Naive thymus-derived CD4-positive, alpha-beta T cell (primary cell): ENCODE results near the gene TNS3. TPM values are rescaled to one million over a fixed set of nuclear protein-coding genes. Genes with fewer than 3 reads are reported as not detected.

Experiments used
- ATAC-seq: fragments of 150-1000 bp; cut with Tn5 transposase; 2 replicates; pipeline ENCODE4 v1.10.0; 2021; ENCODE audit warnings: mild to moderate bottlenecking, moderate library complexity
- CTCF ChIA-PET: fragments of 350-600 bp; sonication (Branson Sonifier 250); formaldehyde crosslinking; loops from one replicate; lab custom pipeline; 2021; ENCODE audit warnings: antibody characterized with exemption; lab: Charles Lee
- POLR2A ChIA-PET: fragments of 350-600 bp; sonication (Branson Sonifier 250); formaldehyde crosslinking; loops from one replicate; lab custom pipeline; 2021; ENCODE audit warnings: antibody characterized with exemption, inconsistent platforms; lab: Charles Lee
- DNase-seq, 9 donors: peaks; one replicate each; pipeline versions ENCODE4 v3.0.0 to v3.0.0-alpha.2; 2020 to 2022; ENCODE audit warnings: mixed read lengths in 1 of 9
- H3K27ac ChIP-seq: one replicate; pipeline ENCODE4 v1.7.0; 2013; ENCODE audit warnings: mild to moderate bottlenecking, low read depth, low read length, moderate library complexity
- H3K27me3 ChIP-seq, 2 donors: one replicate each; pipeline ENCODE4 v1.7.0; 2013; ENCODE audit warnings: low read length in 2 of 2, mild to moderate bottlenecking in 2 of 2, moderate library complexity in 2 of 2; ENCODE audit not compliant: control insufficient read depth in 2 of 2, insufficient read depth in 2 of 2
- H3K36me3 ChIP-seq, 3 experiments: 1 replicate in 2 of 3; 2 replicates in 1 of 3; pipeline ENCODE4 v1.7.0; 2013; ENCODE audit warnings: low read length in 3 of 3, mild to moderate bottlenecking in 3 of 3, moderate library complexity in 1 of 3; ENCODE audit not compliant: insufficient read depth in 3 of 3, control insufficient read depth in 2 of 3
- H3K4me1 ChIP-seq, 2 donors: one replicate each; pipeline ENCODE4 v1.7.0; 2013; ENCODE audit warnings: low read length in 2 of 2, mild to moderate bottlenecking in 2 of 2, moderate library complexity in 1 of 2; ENCODE audit not compliant: control insufficient read depth in 2 of 2, insufficient read depth in 2 of 2
- H3K4me3 ChIP-seq: 2 replicates; pipeline ENCODE4 v1.7.0; 2013; ENCODE audit warnings: mild to moderate bottlenecking, low read length
- H3K9me3 ChIP-seq, 3 experiments: 1 replicate in 2 of 3; 2 replicates in 1 of 3; pipeline ENCODE4 v1.7.0; 2013; ENCODE audit warnings: low read length in 3 of 3; ENCODE audit not compliant: control insufficient read depth in 2 of 3
- H3K27ac Mint-ChIP-seq, 9 donors: one replicate each; pipeline ENCODE4 v1.8.0; 2020 to 2022; ENCODE audit warnings: mixed read lengths in 9 of 9, mild to moderate bottlenecking in 8 of 9, moderate library complexity in 5 of 9, inconsistent platforms in 2 of 9
- H3K27me3 Mint-ChIP-seq, 5 donors: one replicate each; pipeline ENCODE4 v1.8.0; 2021 to 2022; ENCODE audit warnings: mixed read lengths in 5 of 5, mild to moderate bottlenecking in 1 of 5
- H3K36me3 Mint-ChIP-seq, 5 donors: one replicate each; pipeline ENCODE4 v1.8.0; 2020 to 2022; ENCODE audit warnings: mixed read lengths in 5 of 5, mild to moderate bottlenecking in 3 of 5, inconsistent platforms in 1 of 5
- H3K4me1 Mint-ChIP-seq, 7 donors: one replicate each; pipeline ENCODE4 v1.8.0; 2020 to 2022; ENCODE audit warnings: mixed read lengths in 7 of 7, mild to moderate bottlenecking in 3 of 7, inconsistent platforms in 1 of 7
- H3K4me3 Mint-ChIP-seq, 10 donors: one replicate each; pipeline ENCODE4 v1.8.0; 2020 to 2022; ENCODE audit warnings: mild to moderate bottlenecking in 10 of 10, mixed read lengths in 10 of 10, moderate library complexity in 6 of 10, inconsistent platforms in 2 of 10
- H3K9me3 Mint-ChIP-seq, 11 donors: one replicate each; pipeline ENCODE4 v1.8.0; 2020 to 2022; ENCODE audit warnings: mixed read lengths in 11 of 11, mild to moderate bottlenecking in 4 of 11, inconsistent platforms in 1 of 11, moderate library complexity in 1 of 11
- intact Hi-C, 2 donors: fragments of 100-400 bp; cut with micrococcal nuclease; formaldehyde crosslinking; loops; one replicate each; pipeline ENCODE4 v1.15.1; 2023
- polyA plus RNA-seq, 2 donors: library from polyadenylated mRNA; unstranded; fragments of 300-500 nt; fragmentation: Illumina TruSeq; gene quantifications; one replicate each; pipeline ENCODE4 v1.2.3, GENCODE V29; 2021
- total RNA-seq, 6 experiments: library from RNA in 5 of 6; stranded (reverse) in 5 of 6; gene quantifications; 1 replicate in 5 of 6; 2 replicates in 1 of 6; pipeline ENCODE4 v1.2.3 and lab custom pipeline; 2021 to 2026

TNS3 gene
- total and polyA plus RNA-seq, 7 experiments from 2014 or later: 0.85 to 38.3 (median 2.6) TPM; not detected in 2

DNA sequence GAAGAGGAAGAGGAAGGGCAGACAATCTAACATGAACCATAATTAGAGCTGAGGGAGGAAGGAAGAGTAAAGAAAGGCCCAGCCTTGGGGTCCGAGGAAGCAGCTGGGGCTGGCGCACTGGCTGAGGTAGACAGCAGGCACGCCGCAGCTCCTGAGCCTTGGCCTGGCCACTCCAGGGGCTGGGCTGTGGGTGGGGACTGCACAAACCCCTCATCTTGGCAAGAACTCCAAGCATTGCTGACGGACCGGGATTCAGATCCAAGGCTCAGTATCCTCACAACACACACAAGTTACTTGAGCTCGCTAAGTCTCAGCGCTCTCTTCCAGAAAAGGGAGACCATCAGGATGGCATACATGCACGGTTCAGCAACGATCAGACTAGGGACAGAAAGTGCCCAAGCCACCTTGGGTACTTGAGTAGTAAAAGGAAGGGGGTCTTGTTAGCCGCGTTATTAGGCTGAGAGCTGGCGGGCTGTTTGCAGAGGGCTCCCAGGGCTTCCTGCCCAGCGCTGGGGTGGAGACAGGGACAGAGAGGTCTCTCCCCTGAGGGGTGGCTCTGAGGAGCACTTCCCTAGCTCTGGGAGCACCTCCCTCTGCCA, 4.5 kb downstream of the TNS3 start:
- Mint-ChIP-seq H3K27ac (peak overlapping the region in 1 of 9 donors; percentile 10), H3K4me3 (no peak overlapping the region), H3K36me3 (no peaks in the 10 kb centered on the region), H3K27me3 (peaks cover 9 to 35% (median 24%) of the 10 kb centered on the region in 5 donors), H3K4me1 (peaks cover 0 to 20% (median 4%) of the 10 kb centered on the region in 7 donors), H3K9me3 (peaks cover 0 to 2% (median 0%) of the 10 kb centered on the region in 11 donors)
- DNase-seq: no peak
- Histone ChIP-seq H3K27me3 (no peaks in the 10 kb centered on the region), H3K9me3 (no peaks in the 10 kb centered on the region), H3K27ac (no peak overlapping the region), H3K4me1 (no peaks in the 10 kb centered on the region), H3K4me3 (no peak overlapping the region), H3K36me3 (no peaks in the 10 kb centered on the region)
- no peak for ATAC-seq
- intact Hi-C loops: no loop called here
- ChIA-PET POLR2A (no interaction called here), CTCF (no interaction called here)

DNA sequence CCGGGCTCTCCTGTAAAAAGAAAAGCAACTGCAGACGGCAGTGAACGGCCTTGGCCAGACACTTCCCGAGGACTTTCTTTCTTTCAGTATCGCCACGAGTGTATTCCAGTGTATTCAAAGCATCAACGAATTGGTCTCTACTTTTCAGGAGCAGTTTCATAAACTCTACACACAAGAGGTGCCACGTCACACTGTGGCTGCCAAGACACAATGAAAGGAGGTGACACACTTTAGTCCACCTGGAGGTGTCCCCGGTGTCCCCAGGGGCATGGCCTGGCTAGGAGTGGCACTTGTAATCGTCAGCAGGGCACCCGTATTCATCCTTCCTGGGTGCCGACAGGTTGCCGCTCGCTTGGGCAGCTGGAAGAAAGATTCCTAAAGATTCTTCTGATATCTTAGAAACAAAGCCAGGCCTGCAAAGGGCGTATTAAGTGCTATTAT, 5.0 kb downstream of the TNS3 start:
- intact Hi-C loops: no loop called here
- H3K36me3 ChIP-seq: no peaks in the 10 kb centered on the region
- no peaks in the 10 kb centered on the region for H3K27me3 ChIP-seq
- Mint-ChIP-seq H3K36me3 (no peaks in the 10 kb centered on the region), H3K27me3 (peaks cover 7 to 32% (median 21%) of the 10 kb centered on the region in 5 donors), H3K27ac (no peak overlapping the region), H3K4me3 (no peak overlapping the region), H3K4me1 (peaks cover 0 to 20% (median 4%) of the 10 kb centered on the region in 7 donors), H3K9me3 (peaks cover 0 to 2% (median 0%) of the 10 kb centered on the region in 11 donors)
- H3K4me1 ChIP-seq: no peaks in the 10 kb centered on the region
- H3K9me3 ChIP-seq: no peaks in the 10 kb centered on the region
- H3K4me3 ChIP-seq: no peak overlapping the region
- ChIA-PET POLR2A (no interaction called here), CTCF (no interaction called here)
- DNase-seq (no peak), ATAC-seq (no peak)
- no peak overlapping the region for H3K27ac ChIP-seq

DNA sequence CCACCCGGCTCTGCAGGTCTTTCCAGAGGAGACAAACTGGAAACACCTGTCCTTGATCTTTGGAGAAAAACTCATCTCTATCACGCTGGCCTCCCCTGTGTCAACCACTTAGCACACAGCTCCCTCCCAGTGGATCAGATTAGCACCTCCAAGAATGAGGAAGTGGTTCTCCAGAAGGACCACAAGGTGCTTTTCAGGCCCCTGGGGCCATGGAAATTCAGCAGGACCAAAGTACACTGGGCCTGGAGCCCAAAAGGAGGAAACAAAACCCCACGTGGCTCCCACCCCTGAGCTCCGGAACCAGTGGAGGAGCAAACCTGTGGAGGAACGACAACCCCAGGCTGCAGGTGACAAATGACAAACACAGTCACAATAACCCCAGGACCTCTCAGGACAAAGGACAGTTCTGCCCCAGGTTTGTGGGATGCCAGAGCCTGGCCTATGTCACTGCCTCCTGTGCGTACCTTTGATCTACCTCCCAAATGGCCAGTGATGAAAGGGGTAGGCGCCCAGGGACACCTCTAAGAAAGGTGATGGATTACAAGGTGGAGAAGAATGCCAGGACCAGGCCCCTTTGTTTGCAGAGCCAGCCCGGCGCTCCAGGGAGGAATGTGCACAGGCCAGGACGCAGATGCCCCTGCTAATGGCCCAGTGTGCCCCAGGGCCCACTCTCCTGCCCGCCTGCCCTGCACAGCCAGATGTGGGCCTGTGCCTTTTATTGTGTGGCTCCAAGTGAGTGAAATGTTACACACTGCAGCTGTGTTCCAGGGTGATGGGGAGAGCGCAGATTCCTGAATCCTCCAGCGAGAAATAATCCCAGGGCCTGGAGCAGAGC, 5.7 kb downstream of the TNS3 start:
- Mint-ChIP-seq H3K36me3 (no peaks in the 10 kb centered on the region), H3K4me1 (peaks cover 0 to 20% (median 4%) of the 10 kb centered on the region in 7 donors), H3K27ac (no peak overlapping the region), H3K9me3 (peaks cover 0 to 2% (median 0%) of the 10 kb centered on the region in 11 donors), H3K27me3 (peaks cover 10 to 31% (median 23%) of the 10 kb centered on the region in 5 donors), H3K4me3 (no peak overlapping the region)
- POLR2A ChIA-PET: no interaction called here
- no peaks in the 10 kb centered on the region for H3K9me3 ChIP-seq
- CTCF ChIA-PET: no interaction called here
- no peak overlapping the region for H3K4me3 ChIP-seq
- no peaks in the 10 kb centered on the region for H3K36me3 ChIP-seq
- H3K4me1 ChIP-seq: no peaks in the 10 kb centered on the region
- ATAC-seq (no peak), DNase-seq (no peak)
- H3K27ac ChIP-seq: no peak overlapping the region
- intact Hi-C loops: no loop called here
- no peaks in the 10 kb centered on the region for H3K27me3 ChIP-seq

DNA sequence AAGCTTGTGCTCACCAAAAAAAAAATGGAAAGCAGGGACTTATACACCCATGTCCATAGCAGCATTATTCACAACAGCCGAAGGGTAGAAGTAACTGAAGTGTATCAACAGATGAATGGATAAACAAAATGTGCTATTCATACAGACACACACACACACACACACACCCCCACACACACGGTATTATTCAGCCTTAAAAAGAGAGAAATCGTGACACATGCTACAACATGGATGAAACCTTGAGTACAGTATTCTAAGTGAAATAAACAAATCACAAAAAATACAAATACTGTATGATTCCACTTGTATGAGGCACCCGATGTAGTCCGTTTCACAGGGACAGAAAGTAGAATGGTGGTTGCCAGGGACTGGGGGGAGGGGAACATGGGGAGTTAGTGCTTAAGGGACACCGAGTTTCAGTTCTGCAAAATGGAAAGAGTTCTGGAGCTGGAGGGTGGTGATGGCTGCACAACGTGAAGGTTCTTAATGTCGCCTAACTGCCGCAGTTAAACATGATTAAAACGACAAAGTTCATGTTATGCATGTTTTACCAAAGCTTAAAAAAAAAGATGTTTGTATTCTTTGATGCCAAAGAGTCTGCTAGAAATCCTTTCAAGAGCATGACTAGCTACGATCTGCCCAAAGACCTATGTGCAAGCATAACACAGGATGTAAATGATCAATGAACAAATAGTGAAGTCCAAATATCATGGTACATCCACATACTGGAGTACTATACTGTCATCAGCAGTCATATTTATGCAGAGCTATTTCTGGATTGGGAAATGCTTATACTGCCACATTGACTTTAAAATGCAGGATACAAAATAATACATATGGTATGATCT, 7.2 kb downstream of the TNS3 start:
- Mint-ChIP-seq H3K36me3 (no peaks in the 10 kb centered on the region), H3K9me3 (peaks cover 0 to 2% (median 0%) of the 10 kb centered on the region in 11 donors), H3K27ac (no peak overlapping the region), H3K27me3 (peaks cover 2 to 26% (median 17%) of the 10 kb centered on the region in 5 donors), H3K4me3 (no peak overlapping the region), H3K4me1 (peaks cover 0 to 12% (median 4%) of the 10 kb centered on the region in 7 donors)
- intact Hi-C loops: no loop called here
- Histone ChIP-seq H3K36me3 (no peaks in the 10 kb centered on the region), H3K4me1 (no peaks in the 10 kb centered on the region), H3K4me3 (no peak overlapping the region), H3K27ac (no peak overlapping the region), H3K9me3 (no peaks in the 10 kb centered on the region), H3K27me3 (no peaks in the 10 kb centered on the region)
- ChIA-PET POLR2A (no interaction called here), CTCF (no interaction called here)
- DNase-seq (no peak), ATAC-seq (peak; percentile 67)

DNA sequence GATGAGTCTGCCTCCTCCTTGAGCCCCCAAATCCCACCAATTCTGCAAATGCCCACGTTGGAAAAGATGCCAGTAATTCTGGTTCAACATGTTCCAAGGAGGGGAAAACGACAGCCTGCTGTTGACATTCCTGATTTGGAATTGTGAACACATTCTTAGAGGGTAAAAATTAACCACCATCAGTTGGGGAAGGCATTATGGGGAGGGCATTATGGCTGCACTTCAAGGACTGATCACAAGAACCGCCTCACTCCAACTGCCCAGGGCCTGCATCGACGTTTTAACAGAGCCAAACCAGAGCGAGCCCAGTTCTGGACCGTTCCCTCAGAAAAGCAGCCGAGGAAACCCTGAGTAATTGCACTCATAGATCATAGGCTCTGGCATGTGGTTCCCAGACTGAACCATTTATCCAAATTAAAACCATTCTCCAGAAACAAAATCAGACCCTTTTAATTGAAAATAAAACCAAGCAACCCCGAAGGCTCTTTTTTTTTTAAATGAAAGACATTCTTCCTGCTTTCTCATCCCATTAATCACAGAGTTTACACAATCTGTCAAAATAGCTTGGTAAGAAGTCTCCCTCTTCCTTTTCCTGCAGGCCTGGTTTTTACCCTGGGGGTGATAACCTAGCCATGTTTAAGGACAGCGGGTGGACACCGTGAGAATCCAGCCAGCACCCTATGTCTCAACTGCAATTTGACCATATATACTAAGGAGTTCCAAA, 8.0 kb downstream of the TNS3 start:
- Histone ChIP-seq H3K9me3 (no peaks in the 10 kb centered on the region), H3K4me3 (no peak overlapping the region), H3K4me1 (no peaks in the 10 kb centered on the region), H3K27me3 (no peaks in the 10 kb centered on the region), H3K27ac (no peak overlapping the region), H3K36me3 (no peaks in the 10 kb centered on the region)
- H3K9me3 Mint-ChIP-seq: peaks cover 0 to 2% (median 0%) of the 10 kb centered on the region in 11 donors
- peaks cover 0 to 25% (median 16%) of the 10 kb centered on the region in 5 donors for H3K27me3 Mint-ChIP-seq
- CTCF ChIA-PET: no interaction called here
- intact Hi-C loops: no loop called here
- ATAC-seq: peak; percentile 16
- H3K36me3 Mint-ChIP-seq: no peaks in the 10 kb centered on the region
- H3K4me3 Mint-ChIP-seq: no peak overlapping the region
- POLR2A ChIA-PET: no interaction called here
- no peak for DNase-seq
- peaks cover 0 to 11% (median 3%) of the 10 kb centered on the region in 7 donors for H3K4me1 Mint-ChIP-seq
- H3K27ac Mint-ChIP-seq: no peak overlapping the region
